GM21526 (cell line): ENCODE measurements around the gene XPNPEP3.
"Not testable (repeated sequence)": the region's sequence is repeated elsewhere in the genome, so short reads cannot be mapped to it uniquely, and the experiment has no call there.

Experiments
- ATAC-seq: cut with Tn5 transposase; IDR thresholded peaks from one replicate; pipeline ENCODE4 v1.9.1; 2021; ENCODE audit warnings: moderate library complexity; ENCODE audit not compliant: unreplicated experiment, low FRiP score

XPNPEP3 gene

DNA sequence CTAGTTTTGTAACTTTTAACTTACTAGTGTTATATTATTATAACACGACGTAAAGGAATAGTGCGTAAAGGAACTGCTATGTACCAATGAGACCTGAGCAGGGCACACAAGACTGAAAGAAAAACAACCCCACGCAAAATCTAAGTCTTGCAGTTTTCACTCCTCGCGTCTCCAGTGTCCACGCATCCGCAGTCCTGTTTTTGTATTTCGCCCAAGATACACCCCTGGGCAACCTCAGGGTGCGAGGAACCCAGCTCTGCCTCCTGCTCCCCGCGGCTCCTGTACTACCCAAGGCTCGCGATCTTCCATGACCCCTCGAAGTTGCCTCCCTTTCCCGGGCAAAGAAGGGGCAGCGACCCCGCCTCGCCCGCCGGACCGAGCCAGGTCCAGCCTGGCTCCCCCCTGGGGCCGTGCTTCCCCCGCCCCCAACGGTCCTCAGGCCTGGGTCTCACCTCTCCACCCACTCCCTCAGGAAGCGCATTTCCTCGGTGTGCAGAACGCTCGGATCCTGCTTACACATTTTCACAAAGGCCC lies 902 bp upstream of the XPNPEP3 start:
- ATAC-seq, result peak; percentile 22

DNA sequence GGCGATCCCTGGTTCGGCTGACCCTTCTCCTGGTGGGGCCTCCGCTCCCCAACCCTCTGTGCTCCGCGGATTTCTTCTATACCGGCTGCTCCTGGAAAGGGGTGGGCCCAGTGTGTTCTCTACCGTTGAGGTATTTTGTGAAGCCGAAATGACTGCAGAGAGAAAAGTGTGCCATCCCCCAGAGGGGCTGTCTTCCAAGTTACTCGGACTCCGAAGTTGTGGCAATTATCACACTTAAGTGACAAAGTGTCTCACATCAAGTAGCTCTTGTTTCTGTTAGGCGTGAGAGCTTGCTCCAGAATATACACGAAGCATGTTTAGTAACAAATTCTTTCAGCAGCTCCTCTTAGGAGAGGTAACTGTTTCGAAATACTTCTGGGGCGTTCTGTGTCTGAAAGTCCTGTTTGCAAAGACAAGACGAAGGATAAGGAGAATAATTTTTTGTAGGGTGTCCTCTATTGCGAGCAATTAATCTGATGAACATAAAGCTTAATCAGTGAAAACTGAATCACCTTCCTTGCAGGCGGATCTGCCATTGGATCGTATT lies 434 bp downstream of the XPNPEP3 start:
- ATAC-seq, result no peak

DNA sequence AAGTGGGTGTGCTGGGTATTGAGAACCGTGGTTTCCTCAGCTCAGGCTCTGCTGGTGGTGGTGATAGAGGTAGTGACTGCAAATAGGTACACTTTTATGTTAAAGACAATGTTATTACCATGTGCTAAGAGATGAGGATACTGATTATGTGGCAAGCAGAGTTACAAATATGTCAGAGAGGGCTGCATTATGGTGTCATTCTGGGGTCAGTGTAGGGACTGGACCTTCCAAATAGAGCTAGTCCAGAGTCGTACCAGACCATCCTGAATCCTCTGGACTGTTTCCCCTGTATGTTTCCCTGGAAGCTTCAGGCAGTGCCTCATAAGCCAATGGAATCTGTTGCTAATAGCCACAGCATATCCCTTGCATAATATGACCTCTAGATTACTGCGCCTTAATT lies 5.1 kb downstream of the XPNPEP3 start, which contains the start of gene DNAJB7:
TSS of gene DNAJB7 (minus strand) at position 101 of the 400 bp plus-strand sequence. CDS start 119 bp downstream, outside the sequence.
- no peak for ATAC-seq

DNA sequence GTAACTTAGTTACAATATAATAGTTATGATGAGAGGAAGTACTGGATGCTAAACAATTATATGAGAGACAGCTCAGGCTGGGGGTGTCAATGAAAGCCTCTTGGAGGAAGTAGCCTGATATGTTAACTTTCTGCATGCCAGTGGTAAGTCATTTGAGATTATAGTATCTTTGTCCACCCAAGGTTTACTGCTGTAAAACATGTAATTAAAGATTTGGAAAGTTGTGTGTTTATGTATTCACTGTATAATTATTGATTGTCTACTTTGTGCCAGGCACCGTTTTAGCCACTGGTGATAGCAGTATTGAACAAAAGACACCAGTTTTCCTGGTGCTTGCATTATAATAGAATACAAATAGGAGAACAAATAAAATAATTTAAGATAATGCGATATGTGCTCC lies 5.6 kb downstream of the XPNPEP3 start:
- no peak for ATAC-seq

DNA sequence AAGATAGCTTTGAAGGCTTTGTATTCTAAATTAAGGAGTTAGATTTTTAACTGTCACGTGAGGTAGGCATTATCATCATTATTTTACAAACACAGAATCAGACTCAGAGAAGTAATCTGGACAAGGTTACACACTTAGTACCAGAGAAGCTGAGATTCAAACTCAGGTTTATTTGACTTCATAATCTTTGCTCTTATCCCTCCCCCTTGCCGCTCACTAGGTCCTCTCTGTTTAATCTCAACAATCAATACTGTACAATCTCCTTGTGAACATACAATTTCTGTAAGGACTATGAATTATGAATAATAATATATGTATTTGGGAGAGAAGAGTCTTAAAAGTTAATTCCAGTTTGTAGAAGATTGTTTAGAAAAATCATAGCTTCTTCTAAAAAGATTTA lies 10.2 kb downstream of the XPNPEP3 start:
- no peak for ATAC-seq

DNA sequence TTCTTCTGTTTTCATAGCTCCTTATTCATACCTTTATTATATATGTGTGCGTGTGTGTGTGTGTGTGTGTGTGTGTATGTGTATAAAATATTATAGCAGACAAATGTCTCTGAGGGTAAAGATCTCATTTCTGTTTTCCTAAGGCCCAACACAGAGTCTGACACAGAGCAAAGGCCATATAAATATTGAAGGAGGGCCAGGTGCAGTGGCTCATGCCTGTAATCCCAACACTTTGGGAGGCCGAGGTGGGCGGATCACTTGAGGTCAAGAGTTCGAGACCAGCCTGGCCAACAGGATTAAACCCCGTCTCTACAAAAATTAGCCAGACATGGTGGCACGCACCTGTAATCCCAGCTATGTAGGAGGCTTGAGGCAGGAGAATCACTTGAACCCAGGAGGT lies 11.4 kb downstream of the XPNPEP3 start:
- ATAC-seq, result not testable (repeated sequence)

DNA sequence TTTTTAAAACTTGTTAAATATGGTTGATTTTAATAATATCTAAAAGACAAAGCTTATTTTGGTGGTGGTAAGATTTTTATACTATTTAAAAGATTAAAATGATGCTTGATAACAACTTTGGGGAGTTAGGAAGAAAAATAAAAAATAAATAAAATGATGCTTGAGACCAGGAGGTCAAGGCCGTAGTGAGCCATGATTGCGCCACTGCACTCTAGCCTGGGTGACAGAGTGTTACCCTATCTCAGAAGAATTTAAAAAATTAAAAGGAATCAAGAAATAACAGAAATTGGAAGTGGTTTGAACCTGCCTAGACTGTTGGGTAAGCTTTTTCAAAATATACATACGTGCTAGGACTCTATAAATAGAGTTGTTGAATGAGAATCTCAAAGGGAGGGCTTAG lies 17.1 kb downstream of the XPNPEP3 start:
- ATAC-seq, result no peak

DNA sequence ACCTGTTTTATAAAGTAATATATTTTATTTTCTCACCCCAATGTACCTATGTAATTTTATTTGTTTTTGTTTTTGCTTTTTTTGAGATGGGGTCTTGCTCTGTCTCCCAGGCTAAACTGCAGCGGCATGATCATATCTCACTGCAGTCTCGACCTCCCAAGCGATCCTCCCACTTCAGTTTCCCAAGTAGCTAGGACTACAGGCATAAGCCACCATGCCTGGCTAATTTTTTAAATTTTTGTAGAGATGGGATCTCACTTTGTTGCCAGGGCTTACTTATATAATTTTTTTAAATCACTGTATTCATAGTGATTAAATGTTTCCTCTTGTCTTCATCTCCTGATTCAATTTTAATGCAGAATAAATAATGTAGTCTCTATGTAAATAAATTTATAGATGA lies 18.2 kb downstream of the XPNPEP3 start:
- ATAC-seq, result no peak

DNA sequence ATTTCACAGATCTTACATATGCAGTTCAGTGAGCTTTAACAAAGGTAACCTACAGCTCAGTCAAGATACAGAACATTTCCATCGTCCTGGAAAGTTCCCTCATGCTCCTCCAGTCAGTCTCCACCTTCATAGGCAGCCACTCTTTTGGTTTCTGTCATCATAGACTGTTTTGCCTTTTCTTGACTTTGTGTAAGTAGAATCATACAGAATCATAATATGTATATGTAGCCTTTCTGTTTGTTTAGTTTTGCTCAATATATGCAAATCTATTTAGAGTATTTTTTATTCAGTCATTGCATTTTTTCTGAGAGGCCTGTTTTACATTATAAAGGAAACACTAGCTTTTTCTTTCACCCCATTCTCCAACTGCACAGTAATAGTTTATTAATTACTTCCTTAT lies 20.0 kb downstream of the XPNPEP3 start:
- ATAC-seq, result no peak

DNA sequence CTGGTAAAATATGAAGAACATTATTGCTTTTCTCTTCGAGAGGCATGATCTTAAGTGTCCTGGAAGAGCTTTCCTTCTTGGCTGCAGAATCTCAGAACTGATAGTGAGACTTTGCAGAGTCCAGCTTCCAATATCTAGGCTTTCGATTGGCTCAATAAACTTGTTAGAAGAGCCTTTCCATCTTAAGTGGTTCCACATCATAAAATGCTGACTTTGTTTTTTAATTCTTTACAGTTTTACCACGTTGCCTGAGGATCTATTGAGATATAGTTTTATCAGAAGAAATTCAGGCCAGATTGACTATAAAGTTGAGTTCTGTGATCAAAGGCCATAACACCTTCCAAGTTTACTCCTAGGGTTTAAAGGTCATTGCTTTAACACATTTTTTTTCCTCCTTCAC lies 20.5 kb downstream of the XPNPEP3 start:
- no peak for ATAC-seq

DNA sequence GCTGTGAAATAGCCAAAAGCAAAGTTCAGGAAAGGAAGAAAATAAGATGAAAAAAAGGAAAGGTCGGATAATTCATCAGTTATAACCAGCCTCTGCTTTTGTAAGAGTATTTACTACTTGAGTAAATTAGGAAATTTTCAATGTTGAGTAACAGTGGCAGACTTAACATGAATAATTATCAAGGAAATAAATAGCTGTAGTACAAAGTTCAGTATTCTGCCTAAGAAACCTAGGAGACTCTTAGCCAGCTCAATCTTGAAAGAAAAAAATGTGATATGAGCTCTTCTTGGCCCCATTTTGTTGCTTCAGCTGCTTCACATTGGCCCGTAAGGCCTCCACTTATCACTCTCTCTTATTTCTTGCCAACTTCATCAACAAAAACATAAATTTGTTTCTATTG lies 22.0 kb downstream of the XPNPEP3 start:
- ATAC-seq, result no peak

DNA sequence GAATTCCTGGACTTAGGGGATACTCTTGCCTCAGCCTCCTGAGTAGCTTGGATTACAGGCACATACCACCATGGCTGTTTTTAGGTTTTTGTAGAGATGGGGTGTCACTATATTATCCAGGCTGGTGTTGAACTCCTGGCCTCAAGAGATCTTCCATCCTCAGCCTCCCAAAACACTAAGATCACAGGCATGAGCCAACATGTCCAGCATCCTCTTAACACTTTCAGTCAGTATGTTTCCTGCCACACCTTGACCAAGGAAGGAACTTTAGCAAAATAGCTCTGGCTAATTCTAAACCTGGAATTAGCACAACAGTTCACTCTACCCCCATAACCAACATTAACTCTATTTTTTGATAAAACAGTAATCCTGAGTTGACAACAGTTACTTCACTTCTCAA lies 32.2 kb downstream of the XPNPEP3 start:
- ATAC-seq, result no peak

DNA sequence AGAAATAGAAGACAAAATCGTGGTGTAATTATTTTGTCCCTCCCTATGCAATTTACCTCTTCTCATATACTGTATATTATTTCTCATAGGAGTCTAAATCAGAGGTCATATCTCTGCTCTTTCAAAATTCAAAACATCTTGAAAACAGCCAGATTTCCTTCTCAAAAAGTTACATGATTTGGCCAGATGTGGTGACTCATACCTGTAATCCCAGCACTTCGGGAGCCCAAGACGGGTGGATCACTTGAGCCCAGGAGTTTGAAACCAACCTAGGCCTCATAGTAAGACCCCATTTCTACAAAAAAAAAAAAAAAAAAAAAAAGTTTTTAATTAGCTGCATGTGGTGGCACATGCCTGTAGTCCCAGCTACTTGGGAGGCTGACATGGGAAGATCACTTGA lies 33.9 kb downstream of the XPNPEP3 start:
- ATAC-seq, result no peak

DNA sequence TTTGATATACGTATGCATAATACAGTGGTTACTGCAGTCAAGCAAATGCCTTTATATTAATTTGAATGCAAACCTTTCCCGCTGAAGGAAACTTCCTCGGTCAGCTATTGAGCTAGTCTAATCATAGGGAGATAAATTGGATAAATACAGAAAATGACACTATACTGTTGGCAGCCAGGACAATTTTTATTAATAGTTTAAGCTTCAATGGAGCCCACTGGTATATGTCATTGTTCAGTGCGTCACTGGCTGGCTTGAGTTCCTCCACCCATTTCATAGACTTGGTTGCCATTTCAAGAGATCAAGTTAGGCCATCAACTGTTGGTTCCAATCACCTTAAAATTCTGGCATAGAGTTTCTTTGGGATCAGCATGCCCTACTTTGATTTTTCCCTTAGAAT lies 37.5 kb downstream of the XPNPEP3 start:
- no peak for ATAC-seq

DNA sequence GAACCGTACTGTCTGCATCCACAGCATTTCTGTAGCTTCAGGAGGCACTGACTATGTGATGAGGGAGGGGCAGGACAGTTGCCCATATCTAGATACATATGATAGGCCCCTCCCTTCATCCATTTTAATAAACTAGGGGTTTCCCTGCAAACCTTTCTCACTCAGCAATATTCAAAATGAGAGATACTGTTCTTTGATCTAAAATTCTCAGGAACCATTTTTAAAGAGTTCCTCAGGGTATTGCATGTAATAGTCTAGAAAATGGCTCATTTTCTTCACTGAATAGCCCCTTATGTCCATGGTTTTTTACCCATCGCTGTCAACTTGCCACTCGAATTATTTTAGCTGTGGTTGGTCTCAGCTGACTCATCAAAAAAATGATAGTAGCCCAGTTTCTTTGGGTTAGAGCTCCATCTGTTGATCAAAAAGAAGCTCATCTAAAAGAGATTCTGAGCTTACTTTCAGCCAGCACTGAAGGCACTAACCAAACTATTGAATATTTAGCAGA lies 42.0 kb downstream of the XPNPEP3 start:
- no peak for ATAC-seq

DNA sequence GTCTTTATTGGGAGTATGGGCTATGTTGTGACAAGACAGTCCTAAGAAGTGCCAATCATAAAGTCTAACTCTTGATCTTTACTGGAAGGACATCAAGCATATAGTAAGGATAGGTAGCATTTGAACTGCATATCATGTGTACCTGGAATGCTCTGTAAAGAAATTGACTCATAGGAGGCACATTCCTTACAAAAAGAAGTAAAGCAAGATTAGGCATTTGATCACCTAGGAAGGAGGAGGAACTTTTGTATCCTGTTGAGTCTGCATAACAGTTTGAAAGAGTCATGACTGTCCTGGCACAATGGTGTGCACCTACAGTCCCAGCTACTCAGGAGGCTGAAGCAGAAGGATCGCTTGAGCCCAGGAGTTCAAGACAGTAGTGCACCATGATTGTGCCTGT lies 47.2 kb downstream of the XPNPEP3 start:
- ATAC-seq, result no peak

DNA sequence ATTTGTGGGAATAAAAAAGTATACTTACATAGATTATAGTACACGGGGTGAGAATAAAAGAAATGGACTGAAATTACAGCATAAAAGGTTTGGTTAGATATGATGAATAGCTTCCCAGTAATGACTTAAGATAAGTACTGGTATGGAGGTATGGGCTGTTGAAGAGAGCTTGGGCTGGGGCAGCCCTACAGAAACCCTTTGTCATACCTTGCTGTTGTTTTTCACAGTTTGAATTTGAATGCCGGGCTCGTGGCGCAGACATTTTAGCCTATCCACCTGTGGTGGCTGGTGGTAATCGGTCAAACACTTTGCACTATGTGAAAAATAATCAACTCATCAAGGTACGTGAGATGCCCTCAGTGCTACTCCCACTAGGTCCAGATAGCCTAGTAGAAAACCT lies 51.9 kb downstream of the XPNPEP3 start:
- ATAC-seq, result no peak

DNA sequence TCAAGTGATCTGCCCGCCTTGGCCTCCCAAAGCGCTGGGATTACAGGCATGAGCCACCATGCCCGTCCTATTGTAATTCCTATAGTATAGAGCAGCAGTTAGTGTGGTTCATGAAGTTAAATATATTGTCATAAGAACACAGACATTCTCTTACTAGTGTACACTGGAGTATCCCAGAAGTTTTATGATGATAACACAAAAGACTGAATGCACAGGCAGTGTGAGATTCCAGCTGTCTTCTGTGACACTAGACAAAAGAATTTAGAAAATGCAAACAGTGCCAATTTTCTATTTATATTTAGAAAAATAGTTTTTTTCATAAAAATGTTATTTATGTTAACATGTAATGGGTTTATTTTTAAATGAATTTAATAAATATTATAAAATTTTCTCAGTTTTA lies 54.8 kb downstream of the XPNPEP3 start:
- ATAC-seq, result no peak

DNA sequence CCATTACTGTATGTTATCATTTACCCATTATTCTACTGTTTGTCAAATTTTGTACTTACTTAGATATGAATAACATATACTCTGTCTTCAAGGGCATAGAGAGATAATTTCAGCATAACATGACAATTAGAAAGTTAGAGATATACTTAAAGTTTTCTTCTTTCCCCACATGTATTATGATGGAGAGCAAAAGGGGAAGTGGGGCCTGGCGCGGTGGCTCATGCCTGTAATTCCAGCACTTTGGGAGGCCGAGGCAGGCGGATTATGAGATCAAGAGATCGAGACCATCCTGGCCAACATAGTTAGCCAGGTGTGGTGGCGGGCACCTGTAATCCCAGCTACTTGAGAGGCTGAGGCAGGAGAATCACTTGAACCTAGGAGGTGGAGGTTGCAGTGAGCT lies 56.0 kb downstream of the XPNPEP3 start:
- ATAC-seq, result not testable (repeated sequence)

DNA sequence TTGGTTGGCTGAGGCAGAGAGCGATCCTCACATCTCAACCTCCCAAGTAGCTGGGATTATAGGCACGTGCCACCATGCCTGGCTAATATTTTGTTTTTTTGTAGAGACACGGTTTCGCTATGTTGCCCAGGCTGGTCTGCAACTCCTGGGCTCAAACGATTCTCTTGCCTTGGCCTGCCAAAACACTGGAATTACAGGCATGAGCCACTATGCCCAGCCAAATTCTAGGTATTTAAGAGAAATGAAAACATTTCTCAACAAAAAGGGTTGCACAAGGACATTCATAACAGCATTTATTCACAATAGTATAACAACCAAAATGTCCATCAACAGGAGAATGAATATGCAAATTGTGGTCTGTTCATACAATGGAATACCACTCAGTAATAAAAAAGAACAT lies 62.5 kb downstream of the XPNPEP3 start:
- ATAC-seq, result no peak

DNA sequence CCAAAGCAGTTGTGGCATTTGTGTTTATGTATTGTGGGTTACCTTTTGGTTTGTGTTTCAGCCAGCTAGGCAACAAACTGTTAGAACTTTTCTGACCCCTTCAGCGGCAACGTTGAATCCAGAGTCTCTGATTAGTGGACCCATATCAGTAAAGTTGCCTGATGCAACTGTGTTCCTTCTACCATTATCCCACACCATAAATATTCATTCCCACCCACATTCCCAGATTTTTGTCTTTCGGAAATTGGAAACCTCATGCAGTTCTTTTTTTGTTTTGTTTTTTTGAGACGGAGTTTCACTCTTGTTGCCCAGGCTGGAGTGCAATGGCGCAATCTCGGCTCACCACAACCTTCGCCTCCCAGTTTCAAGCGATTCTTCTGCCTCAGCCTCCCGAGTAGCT lies 63.6 kb downstream of the XPNPEP3 start:
- ATAC-seq, result no peak

DNA sequence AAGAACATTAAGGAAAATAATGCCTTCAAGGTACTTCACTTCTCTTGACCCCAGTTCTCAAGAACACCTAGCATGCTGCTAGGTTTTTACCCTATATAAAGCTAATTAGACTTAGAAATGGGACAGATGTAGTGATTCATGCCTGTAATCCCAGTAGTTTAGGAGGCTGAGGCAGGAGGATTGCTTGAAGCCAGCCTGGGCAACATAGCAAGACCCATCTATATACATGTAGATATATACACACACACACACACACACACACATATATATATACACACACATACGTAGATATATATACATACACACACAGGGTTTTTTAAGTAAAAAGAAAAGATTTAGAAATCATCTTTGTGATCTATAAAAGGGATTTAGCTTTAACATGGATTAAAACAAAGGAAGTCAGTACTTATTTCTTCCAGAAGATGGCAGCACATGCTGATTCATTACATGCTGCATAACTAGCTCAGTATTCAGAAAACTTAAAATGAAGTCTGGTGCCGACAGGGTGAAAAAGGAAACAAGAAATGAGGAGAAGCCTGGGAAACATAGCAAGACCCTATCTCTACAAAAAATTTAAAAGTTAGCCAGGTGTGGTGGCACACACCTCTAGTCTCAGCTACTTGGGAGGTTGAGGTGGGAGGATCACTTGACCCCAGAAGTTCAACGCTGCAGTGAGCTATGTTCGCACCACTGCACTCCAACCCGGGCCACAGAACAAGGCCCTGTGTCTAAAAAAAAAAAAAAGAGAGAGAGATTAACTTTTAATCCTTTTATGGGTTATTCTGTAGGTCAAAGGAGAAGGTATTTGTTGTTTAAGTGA lies 65.7 kb downstream of the XPNPEP3 start:
- no peak for ATAC-seq
